Middle frontal gyrus (tissue), 1 donor: ENCODE results near the gene FICD.
"Not testable (repeated sequence)": the region's sequence is repeated elsewhere in the genome, so short reads cannot be mapped to it uniquely, and the experiment has no call there.

ENCODE experiments used
- DNase-seq: peaks from one replicate; pipeline ENCODE4 v3.0.0-alpha.2; 2015; ENCODE audit warnings: low spot score; ENCODE audit errors: extremely low spot score

Gene FICD

DNA sequence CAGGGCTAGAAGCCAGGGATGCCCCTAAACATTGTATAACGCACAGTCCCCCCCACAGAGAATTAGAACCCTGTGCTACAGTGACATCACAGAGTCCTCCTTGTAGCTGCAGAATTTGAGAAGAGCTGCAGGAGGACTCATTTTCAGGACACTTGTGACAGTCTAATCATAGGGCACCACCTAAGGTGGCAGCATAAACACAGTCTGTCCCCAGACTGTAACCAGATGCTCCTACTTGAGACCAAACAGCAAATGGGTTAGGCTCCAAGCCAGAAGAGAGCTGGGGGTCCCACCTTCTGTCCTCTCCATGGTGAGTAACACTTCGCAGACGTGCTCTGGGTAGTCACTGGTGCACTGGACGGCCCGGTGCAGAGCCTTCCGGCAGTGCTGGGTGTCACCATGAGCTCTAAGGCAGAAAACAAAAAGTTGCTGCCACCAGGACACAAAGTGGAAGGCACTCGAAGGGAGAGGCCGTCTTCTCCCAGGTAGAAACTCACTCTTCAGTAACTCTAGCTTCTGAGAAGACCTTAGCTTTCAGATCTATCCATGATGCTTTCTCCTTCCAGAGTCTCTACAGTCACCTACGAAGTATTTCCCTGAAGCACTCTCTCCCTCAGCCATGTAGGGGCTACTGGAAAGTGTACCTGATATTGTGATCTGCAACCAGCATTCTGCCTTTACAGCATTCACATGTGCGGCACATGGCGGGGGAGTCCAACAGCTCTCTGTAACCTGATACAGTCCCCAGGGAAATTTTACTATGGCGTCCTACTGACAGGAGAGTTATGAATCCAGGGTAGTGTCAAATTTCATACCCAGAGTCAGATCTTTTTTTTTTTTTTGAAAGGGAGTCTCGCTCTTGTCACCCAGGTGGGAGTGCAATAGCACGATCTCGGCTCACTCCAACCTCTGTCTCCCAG lies 17.1 kb downstream of the FICD start:
- DNase-seq, result no peak

GRCh38 chr12:108538146-108538545 lies 23.1 kb downstream of the FICD start:
- no peak for DNase-seq

DNA sequence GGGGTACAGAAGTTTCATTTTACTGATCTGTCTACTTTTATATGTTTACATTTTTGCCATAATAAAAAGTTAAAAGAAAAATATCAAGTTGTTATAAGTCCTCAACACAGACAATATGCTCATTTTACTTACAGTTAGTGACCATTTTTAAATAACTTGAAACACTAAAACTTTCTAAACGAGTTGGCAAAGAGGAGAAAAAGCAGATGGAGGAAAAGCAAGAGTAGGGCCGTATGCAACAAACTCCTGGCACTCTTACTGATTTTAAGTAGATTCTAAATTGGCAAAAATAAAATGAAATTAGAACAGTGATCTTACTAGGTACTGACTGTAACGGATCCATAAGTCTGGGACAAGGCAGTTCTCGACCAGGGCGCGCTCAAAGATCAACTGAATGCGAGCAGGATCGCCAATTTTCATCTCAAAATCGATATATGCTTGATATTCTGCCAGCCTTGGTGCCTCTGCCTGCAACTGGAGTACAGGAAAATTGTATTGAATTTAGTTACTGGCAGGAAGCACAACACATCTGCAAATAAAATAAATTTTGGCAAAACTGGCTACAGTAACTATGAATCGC lies 23.6 kb downstream of the FICD start:
- DNase-seq, result no peak

DNA sequence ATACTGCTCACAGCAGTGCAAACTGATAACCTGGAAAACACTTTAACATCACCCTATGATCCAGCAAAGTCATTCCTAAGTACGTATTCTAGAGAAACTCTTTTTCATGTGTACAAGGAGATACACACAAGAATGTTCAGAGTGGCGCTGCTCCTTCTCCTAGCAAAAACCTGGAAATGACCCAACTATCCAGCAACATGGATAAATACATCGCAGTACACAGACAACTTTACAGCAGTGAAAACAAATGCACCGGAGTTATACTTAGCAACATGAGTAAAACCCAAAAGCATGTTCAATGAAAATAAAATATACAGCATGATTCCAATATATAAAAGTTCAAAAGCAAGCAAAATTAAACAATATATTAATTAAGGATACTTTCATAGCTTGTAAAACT lies 27.2 kb downstream of the FICD start:
- DNase-seq, result no peak

- DNase-seq, result no peak
These were observed 28.6 kb downstream of the FICD start for GRCh38 chr12:108543652-108544051.

DNA sequence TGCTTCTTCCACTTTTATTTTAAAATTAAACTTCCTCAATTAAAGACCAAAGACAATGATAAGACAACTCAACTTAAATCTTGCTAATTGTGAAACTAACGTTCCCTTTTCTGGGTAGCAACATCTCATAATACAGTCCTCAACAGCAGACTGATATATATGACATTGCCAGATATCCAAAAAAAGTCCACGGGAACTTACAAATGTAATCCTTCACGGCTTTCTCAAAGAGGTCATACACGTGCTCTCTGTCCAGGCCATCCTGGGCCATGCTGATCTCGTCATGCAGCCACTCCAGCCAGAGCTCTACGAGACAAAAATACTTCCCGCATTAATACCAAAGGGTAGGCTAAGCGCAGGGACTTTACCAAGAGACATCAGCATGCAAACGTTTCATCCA lies 32.6 kb downstream of the FICD start:
- DNase-seq, result no peak

GRCh38 chr12:108548954-108549521 lies 34.0 kb downstream of the FICD start:
- DNase-seq, result no peak

- no peak for DNase-seq
These were observed 36.5 kb downstream of the FICD start for GRCh38 chr12:108551535-108551934.

- no peak for DNase-seq
These were observed 38.7 kb downstream of the FICD start for GRCh38 chr12:108553799-108554198.

- not testable (repeated sequence) for DNase-seq
These were observed 40.3 kb downstream of the FICD start for GRCh38 chr12:108555383-108555782.

DNA sequence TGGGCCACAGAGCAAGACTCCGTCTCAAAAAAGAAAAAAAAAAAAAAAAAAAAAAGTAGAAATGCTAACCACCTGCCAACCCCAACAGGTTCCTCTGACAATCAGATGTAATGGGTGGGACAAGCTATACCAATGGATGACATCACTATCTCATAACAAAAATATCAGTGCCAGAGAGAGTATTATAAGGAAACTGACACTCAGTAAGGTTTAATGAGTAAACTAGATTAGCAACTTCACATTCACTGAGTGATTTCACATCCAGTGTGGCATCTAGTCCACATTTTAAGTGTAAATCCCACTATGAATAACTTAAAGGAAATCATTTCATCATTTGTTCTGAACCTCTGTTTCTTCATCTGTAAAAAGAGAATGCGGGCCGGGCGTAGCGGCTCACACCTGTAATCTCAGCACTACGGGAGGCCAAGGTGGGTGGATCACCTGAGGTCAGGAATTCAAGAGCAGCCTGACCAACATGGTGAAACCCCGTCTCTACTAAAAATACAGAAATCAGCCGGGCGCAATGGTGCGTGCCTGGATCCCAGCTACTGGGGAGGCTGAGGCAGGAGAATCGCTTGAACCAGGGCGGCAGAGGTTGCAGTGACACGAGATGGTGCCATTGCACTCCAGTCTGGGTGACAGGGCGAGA lies 44.1 kb downstream of the FICD start:
- no peak for DNase-seq

GRCh38 chr12:108559748-108560147 lies 44.7 kb downstream of the FICD start:
- no peak for DNase-seq

GRCh38 chr12:108560321-108560721 lies 45.2 kb downstream of the FICD start:
- no peak for DNase-seq

- DNase-seq, result peak; percentile 74
These were observed 46.0 kb downstream of the FICD start, which contains the start of gene SART3 for GRCh38 chr12:108560752-108561719. Gene SART3 (minus strand): TSS chr12:108561173. CDS start chr12:108561154, 19 bp downstream.

DNA sequence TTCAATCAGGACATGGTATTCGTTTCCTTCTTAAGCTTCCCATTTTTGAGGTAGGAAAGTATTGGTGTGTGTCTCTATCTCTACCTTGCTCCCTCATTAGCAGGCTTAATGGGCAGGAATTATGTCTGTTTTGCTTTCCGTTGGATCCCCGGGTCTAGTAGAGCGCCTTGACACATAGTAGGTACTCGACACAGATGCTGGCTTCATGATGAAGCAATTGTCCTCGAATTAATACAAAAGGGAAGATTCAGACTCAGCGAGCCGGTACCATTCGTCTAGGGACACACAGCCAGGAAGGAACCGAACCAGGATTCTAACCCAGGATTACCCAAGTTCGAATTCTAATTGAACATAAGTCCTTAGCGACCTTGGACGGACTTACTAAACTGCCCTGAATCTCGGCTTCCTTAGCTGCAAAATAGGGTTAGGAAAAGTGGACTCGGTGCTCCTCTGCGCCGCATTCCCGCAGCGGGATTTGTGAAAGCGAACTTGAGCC lies 46.8 kb downstream of the FICD start:
- no peak for DNase-seq

GRCh38 chr12:108562348-108563135 lies 47.5 kb downstream of the FICD start, which contains the start of gene ISCU:
Gene ISCU (plus strand): TSS chr12:108562596. CDS start chr12:108562623, 27 bp downstream.
- peak; percentile 99 for DNase-seq

DNA sequence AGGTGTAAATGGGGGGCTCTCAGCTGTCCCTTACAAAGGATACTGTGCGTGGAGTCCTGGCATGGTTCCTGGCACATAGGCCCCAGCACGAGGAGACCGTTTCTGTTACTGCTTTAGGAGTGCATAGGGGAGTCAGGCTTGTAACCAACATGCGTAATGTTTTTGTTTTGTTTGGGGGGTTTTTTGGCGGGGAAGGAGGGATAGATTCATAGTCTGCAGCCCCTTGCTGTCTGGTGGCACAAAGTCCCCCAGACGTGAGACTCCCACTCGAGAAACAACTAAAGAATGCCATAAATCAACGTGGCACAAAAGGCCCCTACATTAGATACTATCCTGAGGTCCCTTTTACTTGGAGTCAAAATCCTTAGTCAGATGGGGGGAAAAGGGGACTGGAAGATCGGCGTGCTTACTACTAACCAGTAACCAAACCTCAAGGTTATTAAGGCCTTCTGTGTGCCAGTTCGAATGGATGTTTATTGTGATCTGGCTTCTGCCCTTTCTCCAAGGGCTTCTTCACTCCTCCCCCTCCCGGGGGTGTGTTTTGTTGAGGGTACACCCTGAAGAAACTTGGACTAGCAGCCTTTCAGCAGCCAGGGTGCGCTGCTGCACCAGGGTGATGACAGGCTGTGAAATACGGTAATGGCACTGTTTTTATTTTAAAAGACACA lies 48.2 kb downstream of the FICD start:
- peak; percentile 76 for DNase-seq

GRCh38 chr12:108563804-108564151 lies 48.7 kb downstream of the FICD start:
- no peak for DNase-seq

DNA sequence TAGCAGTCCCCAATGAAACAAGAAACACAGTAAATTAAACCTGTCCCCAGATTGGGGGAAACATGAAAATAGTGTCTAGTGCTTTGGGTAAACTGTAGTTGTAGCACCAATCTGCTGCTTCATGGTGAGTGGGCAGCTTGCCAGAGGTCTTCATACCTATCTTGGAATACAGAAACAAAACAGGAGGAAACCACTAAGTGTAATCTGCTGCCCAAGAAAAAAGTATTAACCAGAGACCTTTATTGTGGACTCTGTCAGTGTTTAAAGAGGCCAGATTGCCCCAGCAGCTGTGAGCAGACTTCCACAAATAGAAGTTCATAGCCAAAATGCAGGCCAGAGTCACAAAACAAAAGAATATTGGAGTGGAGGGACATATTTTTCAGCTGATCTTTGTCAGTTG lies 49.6 kb downstream of the FICD start:
- no peak for DNase-seq
